Muscle layer of duodenum (tissue), 2 donors: Measurements from ENCODE around the gene SLC12A1.

Experiments
- H3K27ac ChIP-seq: one replicate; pipeline ENCODE4 v1.7.0; 2013; ENCODE audit warnings: mild to moderate bottlenecking, low read length
- H3K27me3 ChIP-seq: one replicate; pipeline ENCODE4 v1.7.0; 2013; ENCODE audit warnings: low read depth, mild to moderate bottlenecking, control low read depth, low read length
- H3K36me3 ChIP-seq, 2 donors: one replicate each; pipeline ENCODE4 v1.7.0; 2013; ENCODE audit warnings: low read length in 2 of 2, control low read depth in 1 of 2, mild to moderate bottlenecking in 1 of 2; ENCODE audit not compliant: insufficient read depth in 2 of 2, control insufficient read depth in 1 of 2
- H3K4me1 ChIP-seq, 2 donors: one replicate each; pipeline ENCODE4 v1.7.0; 2013; ENCODE audit warnings: low read length in 2 of 2, mild to moderate bottlenecking in 2 of 2, control low read depth in 1 of 2, moderate library complexity in 1 of 2; ENCODE audit not compliant: insufficient read depth in 2 of 2, control insufficient read depth in 1 of 2
- H3K4me3 ChIP-seq, 2 donors: one replicate each; pipeline ENCODE4 v1.7.0; 2013; ENCODE audit warnings: low read length in 2 of 2, low read depth in 1 of 2, mild to moderate bottlenecking in 1 of 2
- H3K9me3 ChIP-seq, 2 donors: one replicate each; pipeline ENCODE4 v1.7.0; 2013; ENCODE audit warnings: low read length in 2 of 2, control low read depth in 1 of 2, mild to moderate bottlenecking in 1 of 2; ENCODE audit not compliant: control insufficient read depth in 1 of 2
- donor health status: healthy.

Gene SLC12A1

DNA sequence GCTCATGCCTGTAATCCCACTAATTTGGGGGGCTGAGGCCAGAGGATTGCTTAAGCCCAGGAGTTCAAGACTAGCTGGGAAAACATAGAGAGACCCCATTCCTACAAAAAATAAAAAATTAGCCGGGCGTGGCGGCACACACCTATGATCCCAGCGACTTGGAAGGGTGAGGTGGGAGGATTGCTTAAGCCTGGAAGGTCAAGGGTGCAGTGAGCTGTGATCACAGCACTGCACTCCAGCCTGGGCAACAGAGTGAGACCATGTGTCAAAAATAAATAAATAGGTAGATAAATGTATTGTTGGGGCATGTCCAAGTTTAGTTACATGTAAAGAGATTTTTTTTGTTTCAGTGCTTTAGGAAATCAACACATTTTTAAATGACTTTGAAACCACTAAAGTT lies 36.4 kb downstream of the SLC12A1 start:
- Histone ChIP-seq H3K4me1 (no peaks in the 10 kb centered on the region), H3K9me3 (no peaks in the 10 kb centered on the region), H3K36me3 (no peaks in the 10 kb centered on the region), H3K27ac (no peak overlapping the region), H3K4me3 (no peak overlapping the region), H3K27me3 (no peaks in the 10 kb centered on the region)

DNA sequence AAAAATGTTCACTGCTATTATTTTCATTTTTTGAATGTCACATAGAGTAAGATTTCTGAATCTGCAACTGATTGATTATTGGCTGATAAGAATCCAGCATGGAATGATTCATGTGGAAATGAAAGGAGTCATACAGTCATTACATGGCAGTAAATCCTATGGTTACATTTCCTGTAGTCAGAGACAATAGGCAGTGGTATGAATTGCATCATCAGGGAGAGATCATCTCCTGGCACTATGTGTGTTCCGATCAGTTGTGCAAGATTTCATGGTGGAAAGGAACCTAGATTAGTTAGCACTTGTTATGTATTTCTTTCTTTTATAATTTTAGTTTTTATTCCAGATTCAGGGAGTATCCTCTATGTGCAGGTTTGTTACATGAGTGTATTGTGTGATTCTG lies 38.8 kb downstream of the SLC12A1 start:
- H3K9me3 ChIP-seq, result no peaks in the 10 kb centered on the region
- H3K36me3 ChIP-seq, result no peaks in the 10 kb centered on the region
- no peak overlapping the region for H3K27ac ChIP-seq
- H3K27me3 ChIP-seq, result no peaks in the 10 kb centered on the region
- no peaks in the 10 kb centered on the region for H3K4me1 ChIP-seq
- no peak overlapping the region for H3K4me3 ChIP-seq

DNA sequence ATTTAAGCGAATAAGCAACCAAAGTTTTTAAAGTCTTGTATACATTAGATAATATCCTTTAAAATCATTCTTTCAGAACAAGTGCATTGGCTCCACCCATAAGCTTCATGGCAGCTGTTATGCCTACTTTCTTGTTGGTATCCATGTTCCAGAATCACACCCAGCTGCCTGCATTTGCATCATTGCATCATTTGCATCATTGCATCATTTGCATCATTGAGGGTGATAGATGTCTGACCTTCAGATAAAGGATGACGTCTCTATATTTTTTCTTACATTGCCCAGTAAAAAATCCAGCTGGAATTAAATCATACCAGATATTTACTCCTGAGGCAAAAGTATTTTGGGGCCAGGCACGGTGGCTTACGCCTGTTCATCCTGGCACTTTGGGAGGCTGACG lies 42.3 kb downstream of the SLC12A1 start:
- no peaks in the 10 kb centered on the region for H3K9me3 ChIP-seq
- no peak overlapping the region for H3K4me3 ChIP-seq
- H3K27ac ChIP-seq, result no peak overlapping the region
- no peaks in the 10 kb centered on the region for H3K36me3 ChIP-seq
- H3K27me3 ChIP-seq, result no peaks in the 10 kb centered on the region
- H3K4me1 ChIP-seq, result no peaks in the 10 kb centered on the region

DNA sequence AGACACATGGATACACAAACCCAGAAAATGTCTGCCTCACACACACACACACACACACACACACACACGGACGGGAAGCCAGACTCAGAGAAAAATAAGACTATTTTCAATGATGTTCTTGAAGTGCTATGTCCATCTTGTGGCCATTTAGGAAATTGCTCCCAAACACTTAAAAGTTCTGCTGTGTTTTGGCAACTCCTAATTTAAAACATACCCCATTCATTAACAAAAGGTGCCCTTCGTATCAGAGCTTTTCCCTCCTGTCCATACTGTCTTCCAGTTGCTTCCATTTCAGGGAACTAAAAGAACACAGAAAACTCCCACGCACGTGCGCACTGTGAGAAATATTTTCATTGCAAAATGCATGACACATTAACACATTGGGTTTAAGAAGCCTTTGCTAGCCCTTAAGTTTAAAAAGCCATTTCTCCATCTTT lies 44.6 kb downstream of the SLC12A1 start:
- Histone ChIP-seq H3K4me1 (no peaks in the 10 kb centered on the region), H3K9me3 (no peaks in the 10 kb centered on the region), H3K4me3 (no peak overlapping the region), H3K27ac (no peak overlapping the region), H3K27me3 (no peaks in the 10 kb centered on the region), H3K36me3 (no peaks in the 10 kb centered on the region)

GRCh38 chr15:48253172-48253571 lies 47.1 kb downstream of the SLC12A1 start:
- Histone ChIP-seq H3K36me3 (no peaks in the 10 kb centered on the region), H3K4me3 (no peak overlapping the region), H3K27ac (no peak overlapping the region), H3K4me1 (no peaks in the 10 kb centered on the region), H3K27me3 (no peaks in the 10 kb centered on the region), H3K9me3 (no peaks in the 10 kb centered on the region)

- Histone ChIP-seq H3K27ac (no peak overlapping the region), H3K9me3 (no peaks in the 10 kb centered on the region), H3K4me3 (no peak overlapping the region), H3K27me3 (no peaks in the 10 kb centered on the region), H3K36me3 (no peaks in the 10 kb centered on the region), H3K4me1 (no peaks in the 10 kb centered on the region)
Observed at GRCh38 chr15:48265135-48265534, 59.0 kb downstream of the SLC12A1 start.

GRCh38 chr15:48266024-48266689 lies 60.1 kb downstream of the SLC12A1 start:
- Histone ChIP-seq H3K4me1 (no peaks in the 10 kb centered on the region), H3K9me3 (no peaks in the 10 kb centered on the region), H3K36me3 (no peaks in the 10 kb centered on the region), H3K27me3 (no peaks in the 10 kb centered on the region), H3K27ac (no peak overlapping the region), H3K4me3 (no peak overlapping the region)

GRCh38 chr15:48267766-48268165 lies 61.7 kb downstream of the SLC12A1 start:
- Histone ChIP-seq H3K36me3 (no peaks in the 10 kb centered on the region), H3K27me3 (no peaks in the 10 kb centered on the region), H3K4me3 (no peak overlapping the region), H3K9me3 (no peaks in the 10 kb centered on the region), H3K4me1 (no peaks in the 10 kb centered on the region), H3K27ac (no peak overlapping the region)

- Histone ChIP-seq H3K4me3 (no peak overlapping the region), H3K36me3 (no peaks in the 10 kb centered on the region), H3K4me1 (no peaks in the 10 kb centered on the region), H3K27ac (no peak overlapping the region), H3K27me3 (no peaks in the 10 kb centered on the region), H3K9me3 (no peaks in the 10 kb centered on the region)
Observed at GRCh38 chr15:48273049-48273448, 66.9 kb downstream of the SLC12A1 start.

DNA sequence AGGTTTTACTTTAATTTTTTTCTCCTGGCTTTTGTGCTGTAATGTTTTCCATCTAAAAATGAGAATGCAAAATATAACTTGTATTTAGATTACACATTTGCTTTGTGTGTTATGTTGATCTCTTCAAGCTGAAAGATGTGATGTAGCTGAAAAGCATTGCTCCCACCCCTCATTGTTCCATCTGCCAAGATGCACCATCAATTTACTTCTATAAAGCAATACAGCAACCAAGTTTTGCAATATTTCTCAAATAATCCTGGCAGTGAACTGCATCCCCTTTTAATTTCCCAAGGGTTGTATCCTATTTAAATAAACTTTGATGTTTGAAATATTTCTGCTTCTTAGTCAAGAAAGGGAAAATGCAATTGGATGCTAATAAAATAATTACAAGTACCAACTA lies 72.6 kb downstream of the SLC12A1 start:
- Histone ChIP-seq H3K9me3 (no peaks in the 10 kb centered on the region), H3K4me3 (no peak overlapping the region), H3K36me3 (no peaks in the 10 kb centered on the region), H3K27ac (no peak overlapping the region), H3K27me3 (no peaks in the 10 kb centered on the region), H3K4me1 (peaks cover 0 to 20% of the 10 kb centered on the region in 2 donors)

DNA sequence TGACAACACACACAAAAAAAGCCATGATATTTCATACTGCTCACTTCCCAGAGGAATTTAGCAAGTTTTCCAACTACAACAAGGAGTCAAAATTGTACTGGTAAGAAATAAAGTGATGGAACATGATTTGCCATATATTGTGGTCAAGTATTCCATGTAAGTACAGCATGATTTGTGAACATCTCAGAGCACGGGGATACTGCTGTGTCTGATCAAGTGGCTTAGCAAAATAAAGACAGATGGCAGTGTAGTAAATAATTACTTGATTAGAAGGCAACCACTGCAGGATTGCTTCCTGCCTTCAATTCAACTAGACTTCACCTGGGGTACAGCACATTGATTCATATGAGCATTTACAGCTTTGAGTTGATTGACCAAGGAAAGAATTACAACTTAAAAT lies 73.5 kb downstream of the SLC12A1 start:
- Histone ChIP-seq H3K4me1 (peaks cover 0 to 22% of the 10 kb centered on the region in 2 donors), H3K9me3 (no peaks in the 10 kb centered on the region), H3K27me3 (no peaks in the 10 kb centered on the region), H3K36me3 (no peaks in the 10 kb centered on the region), H3K27ac (no peak overlapping the region), H3K4me3 (no peak overlapping the region)

DNA sequence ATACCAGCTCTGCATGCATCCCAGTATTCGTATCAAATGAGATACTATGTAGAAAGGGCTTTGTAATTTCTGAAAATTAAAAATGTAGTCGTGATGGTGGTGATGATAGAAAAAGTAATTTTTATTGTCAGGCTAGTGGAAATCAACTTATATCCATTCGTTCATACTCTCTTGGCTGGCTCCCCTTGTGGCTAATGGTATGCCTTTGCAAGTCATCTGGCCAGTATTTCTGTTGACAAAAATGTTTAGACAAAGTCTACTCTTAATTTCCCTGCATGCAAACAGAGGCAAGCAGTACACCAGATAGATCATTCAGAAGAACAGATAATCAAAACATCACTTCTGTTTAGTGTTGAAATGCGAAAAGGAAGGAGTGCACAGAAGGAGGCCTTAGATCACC lies 75.6 kb downstream of the SLC12A1 start:
- Histone ChIP-seq H3K4me1 (peaks cover 6 to 26% of the 10 kb centered on the region in 2 donors), H3K27ac (no peak overlapping the region), H3K27me3 (no peaks in the 10 kb centered on the region), H3K9me3 (no peaks in the 10 kb centered on the region), H3K4me3 (no peak overlapping the region), H3K36me3 (no peaks in the 10 kb centered on the region)
